GM04503 (cell line): ENCODE measurements around the gene PPP1R37.
A peak's percentile ranks its signal among the peaks of the same experiment; 100 is the strongest.
"Not testable (repeated sequence)": the region's sequence is repeated elsewhere in the genome, so short reads cannot be mapped to it uniquely, and the experiment has no call there.

Experiments
- DNase-seq: peaks from one replicate; pipeline ENCODE4 v3.0.0-alpha.2; 2012; ENCODE audit warnings: low read depth

Gene PPP1R37

DNA sequence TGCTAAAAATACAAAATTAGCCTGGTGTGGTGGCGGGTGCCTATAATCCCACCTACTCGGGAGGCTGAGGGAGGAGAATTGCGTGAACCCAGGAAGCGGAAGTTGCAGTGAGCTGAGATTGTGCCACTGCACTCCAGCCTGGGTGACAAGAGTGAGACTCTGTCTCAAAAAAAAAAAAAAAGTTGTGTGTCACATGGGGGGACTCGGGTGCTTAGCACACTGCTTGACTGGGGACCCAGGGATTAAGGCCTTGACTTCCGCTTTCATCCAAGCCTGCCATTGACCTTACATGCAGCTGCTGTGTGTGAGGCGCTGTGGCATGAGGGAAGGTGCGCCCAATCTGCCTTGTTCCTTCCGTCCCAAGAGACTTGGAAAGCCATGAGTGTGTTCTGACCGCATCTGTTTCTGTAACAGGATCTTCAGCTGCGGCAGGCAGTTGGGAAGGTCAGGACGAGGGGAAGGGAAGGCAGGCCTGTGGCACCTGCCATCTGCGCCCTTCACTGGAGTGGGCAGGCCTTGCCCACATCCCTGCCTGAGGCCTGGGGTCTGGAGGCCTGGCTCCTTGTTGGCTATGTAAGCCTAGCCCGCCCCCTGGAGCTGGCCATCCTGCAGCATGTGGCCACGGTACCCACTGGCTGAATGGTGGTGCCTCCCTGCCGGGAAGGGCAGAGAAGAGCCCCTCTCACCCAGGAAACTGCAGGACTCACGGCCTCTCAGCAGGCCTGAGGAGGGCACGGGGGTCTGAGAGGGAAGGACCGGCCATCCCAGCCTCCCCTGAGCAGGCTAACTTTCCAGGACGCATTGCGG lies 23.0 kb downstream of the PPP1R37 start:
- no peak for DNase-seq

DNA sequence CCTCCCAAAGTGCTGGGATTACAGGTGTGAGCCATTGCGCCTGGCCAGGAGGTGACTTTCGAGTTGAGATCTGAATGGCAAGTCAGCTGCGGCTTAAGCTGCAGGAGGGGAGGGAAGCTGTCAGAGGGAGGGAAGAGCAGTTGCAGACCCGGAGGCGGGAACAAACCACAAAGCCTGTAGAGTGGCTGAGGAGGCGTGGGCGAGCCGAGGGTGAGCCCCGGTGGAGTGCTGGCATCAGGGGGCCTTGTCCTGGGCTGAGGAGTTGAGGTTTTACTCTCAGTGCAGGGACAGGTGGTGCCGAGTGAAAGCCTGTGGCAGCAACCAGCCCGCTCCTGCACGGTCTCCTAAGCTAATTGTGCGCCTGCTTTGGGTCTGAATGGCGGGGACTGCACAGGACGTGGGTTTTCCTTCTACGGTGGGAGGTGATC lies 24.2 kb downstream of the PPP1R37 start:
- no peak for DNase-seq

- DNase-seq = no peak
These were observed 24.7 kb downstream of the PPP1R37 start for GRCh38 chr19:45117671-45118070.

DNA sequence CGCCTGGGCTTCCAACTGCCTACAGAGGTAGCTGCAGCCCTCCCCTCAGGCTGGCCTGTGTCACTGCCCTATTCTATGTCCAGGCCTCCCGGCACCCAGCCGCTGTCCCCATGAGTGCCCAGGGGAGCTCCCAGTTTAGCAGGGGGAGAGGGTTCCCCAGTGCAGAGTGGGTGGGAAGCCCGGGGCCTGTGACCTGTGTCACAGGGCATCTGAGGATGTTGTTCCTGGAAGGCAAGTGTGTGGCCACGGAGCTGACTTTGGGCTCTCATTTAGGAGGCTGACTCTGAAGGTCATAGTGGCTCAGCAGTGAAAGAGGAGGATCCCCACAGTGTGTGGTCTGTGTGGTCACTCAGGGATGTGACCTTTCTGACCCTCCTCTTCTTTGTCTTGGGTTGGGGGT lies 25.1 kb downstream of the PPP1R37 start:
- DNase-seq = no peak

DNA sequence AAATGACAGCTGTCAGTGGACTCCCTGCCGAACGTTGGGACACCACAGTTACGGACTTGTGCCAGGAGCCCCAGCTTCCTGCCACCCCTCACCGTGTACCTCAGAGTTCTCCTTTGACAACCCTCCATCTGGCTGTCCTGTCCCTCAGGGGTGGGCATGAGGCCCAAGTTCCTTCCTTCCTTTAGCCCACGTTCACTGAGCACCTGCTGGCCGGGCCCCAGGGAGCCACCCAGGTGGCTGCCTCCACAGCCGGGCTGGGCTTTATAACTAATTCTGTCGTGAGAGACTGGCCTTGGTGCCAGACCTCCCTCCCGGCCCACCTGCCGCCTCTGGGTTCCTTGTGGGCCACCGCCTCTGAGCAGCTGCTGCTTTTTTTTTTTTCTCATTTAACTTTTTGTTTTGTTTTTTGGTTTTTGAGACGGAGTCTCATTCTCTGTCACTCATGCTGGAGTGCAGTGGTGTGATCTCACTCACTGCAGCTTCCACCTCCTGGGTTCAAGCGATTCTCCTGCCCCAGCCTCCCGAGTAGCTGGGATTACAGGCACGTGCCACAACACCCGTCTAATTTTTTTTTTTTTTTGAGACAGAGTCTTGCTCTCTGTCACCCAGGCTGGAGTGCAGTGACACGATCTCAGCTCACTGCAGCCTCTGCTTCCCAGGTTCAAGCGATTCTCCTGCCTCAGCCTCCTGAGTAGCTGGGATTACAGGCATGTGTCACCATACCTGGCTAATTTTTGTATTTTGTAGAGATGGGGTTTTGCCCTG lies 25.8 kb downstream of the PPP1R37 start:
- not testable (repeated sequence) for DNase-seq

DNA sequence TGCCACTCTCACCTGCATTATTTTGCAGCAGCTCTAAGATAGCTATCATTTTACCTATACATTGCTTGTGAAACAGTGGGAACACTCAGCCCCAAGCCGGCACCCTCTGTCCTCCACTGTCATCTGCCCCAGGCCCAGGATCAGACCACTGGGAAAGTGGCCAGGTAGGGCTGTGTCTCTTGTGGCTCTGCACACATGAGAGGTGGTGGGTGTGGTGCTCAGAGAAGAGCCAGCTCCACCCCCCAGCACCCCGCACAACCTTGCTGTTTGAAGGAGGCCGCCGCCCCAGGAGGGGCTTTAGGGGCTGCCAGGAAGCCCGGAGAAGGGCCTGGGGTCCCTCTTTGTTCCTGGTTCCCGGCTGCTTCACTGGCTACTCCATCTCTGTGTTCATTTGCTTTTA lies 26.6 kb downstream of the PPP1R37 start:
- DNase-seq = no peak

- DNase-seq = no peak
These were observed 28.9 kb downstream of the PPP1R37 start for GRCh38 chr19:45121827-45122345.

DNA sequence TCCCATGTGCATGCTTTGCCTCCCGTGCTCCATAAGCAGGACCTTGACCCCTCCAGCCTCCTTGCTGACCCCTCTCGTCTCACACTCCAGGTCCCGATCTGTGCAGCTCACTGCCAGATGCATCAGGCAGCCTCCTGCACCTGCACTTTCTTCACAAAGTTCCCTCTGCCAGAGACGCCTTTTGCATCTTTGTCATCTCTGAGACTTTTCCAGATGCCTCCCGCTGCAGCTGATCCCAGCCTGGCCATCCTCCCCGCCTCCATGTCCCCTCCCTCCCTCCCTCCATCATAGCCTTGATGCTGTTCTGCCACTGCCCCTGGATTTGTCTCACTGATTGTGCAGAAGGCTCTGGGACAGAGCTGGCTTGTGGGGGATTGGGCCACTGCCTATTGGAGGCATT lies 29.9 kb downstream of the PPP1R37 start:
- DNase-seq = no peak

- no peak for DNase-seq
These were observed 30.5 kb downstream of the PPP1R37 start for GRCh38 chr19:45123440-45123850.

- no peak for DNase-seq
These were observed 31.0 kb downstream of the PPP1R37 start for GRCh38 chr19:45124021-45124420.

GRCh38 chr19:45125360-45125759 lies 32.4 kb downstream of the PPP1R37 start:
- no peak for DNase-seq

DNA sequence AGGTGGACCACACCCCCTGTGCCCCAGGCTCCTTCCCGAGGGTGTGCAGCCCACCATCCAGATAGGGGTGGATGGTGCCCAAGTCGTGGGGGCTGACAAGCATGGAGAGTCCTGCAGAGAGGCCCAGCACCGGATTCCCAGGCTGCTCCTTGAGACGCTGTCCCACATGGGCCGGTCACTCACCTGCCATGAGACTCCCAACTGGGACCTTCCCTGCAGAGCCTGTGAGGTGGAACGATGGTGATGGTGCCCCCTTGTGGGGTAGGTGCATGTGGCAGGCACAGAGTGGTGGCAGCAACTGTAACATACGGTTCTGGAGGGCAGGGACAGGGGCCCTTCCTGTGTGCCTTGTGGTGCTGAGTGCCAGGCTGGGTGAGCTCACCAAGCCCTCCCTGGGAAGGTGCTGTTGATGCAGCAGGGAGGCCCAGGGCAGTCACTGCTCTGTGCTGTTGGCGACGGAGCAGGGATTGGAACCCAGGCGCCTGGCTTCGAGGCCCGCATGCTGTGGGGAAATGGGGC lies 33.1 kb downstream of the PPP1R37 start:
- DNase-seq = peak; percentile 3

GRCh38 chr19:45126654-45127053 lies 33.7 kb downstream of the PPP1R37 start:
- DNase-seq = no peak

- no peak for DNase-seq
These were observed 35.2 kb downstream of the PPP1R37 start for GRCh38 chr19:45128146-45128545.

DNA sequence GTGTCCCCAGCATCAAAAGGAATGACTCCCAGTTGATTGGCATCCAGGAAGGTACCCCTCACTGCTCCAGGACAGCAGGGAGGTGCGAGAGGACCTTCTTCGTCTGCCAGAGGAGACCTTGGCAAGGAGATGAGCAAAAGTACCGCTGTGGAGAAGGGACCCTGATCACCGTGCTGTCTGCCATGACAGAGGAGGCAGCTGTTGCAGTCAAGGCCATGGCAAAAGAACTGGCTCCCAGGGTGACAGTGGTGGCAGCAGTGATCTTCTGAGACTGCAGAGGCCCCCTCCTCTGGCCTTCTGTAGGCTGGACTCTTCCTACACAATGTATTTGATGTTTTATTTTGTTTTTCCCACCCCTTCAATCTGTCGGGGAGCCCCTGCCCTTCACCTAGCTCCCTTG lies 35.8 kb downstream of the PPP1R37 start:
- no peak for DNase-seq

- no peak for DNase-seq
These were observed 37.3 kb downstream of the PPP1R37 start for GRCh38 chr19:45130236-45130635.

GRCh38 chr19:45130888-45131615 lies 38.1 kb downstream of the PPP1R37 start:
- DNase-seq = no peak

DNA sequence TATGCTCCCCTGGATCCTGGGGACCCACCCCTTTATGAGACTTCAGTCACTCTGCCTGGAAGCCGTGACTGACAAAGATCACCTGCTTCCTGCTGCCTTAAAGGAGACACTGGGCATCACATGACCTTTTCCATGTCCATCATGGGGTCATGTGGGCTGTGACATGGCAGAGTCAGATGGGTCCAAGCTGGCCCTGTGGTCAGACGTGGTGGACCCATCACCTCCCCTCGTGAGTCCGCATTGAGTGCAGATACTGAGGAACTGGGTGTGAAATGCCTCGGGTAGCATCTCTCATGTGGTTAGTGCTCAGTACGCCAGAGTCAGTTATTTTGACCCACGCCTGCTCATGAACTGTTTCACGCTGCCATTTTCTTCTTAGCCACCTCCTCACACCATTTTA lies 40.7 kb downstream of the PPP1R37 start:
- no peak for DNase-seq

- no peak for DNase-seq
These were observed 42.4 kb downstream of the PPP1R37 start for GRCh38 chr19:45135176-45135885.

GRCh38 chr19:45136507-45137178 lies 43.7 kb downstream of the PPP1R37 start:
- DNase-seq = no peak

GRCh38 chr19:45137179-45137761 lies 44.3 kb downstream of the PPP1R37 start:
- DNase-seq = no peak
